Calu3 (cell line): ENCODE measurements around the gene MAP7D1. TPM values are rescaled to one million over a fixed set of nuclear protein-coding genes. Genes with fewer than 3 reads are reported as not detected.

Source experiments
- BruUV-seq: library from RNA; stranded (reverse); fragments of 400-500 nt; replicated peaks from 2 replicates; lab custom pipeline; 2021; lab: Mats Ljungman, UMichigan
- CTCF ChIA-PET: fragments of 300-600 bp; sonication (Branson Sonifier 250); formaldehyde crosslinking; loops from one replicate; lab custom pipeline; 2022; ENCODE audit warnings: antibody characterized with exemption; lab: Charles Lee
- DNase-seq: peaks from one replicate; pipeline ENCODE4 v3.0.0; 2022
- H3K27ac Mint-ChIP-seq: one replicate; pipeline ENCODE4 v1.8.0; 2022; ENCODE audit warnings: mixed read lengths; ENCODE audit not compliant: unreplicated experiment
- H3K27me3 Mint-ChIP-seq: one replicate; pipeline ENCODE4 v1.8.0; 2022; ENCODE audit warnings: mixed read lengths; ENCODE audit not compliant: unreplicated experiment
- H3K36me3 Mint-ChIP-seq: one replicate; pipeline ENCODE4 v1.8.0; 2022; ENCODE audit warnings: mild to moderate bottlenecking, moderate library complexity, mixed read lengths; ENCODE audit not compliant: insufficient read depth, unreplicated experiment
- H3K4me1 Mint-ChIP-seq: one replicate; pipeline ENCODE4 v1.8.0; 2022; ENCODE audit warnings: mild to moderate bottlenecking, low read depth, mixed read lengths; ENCODE audit not compliant: unreplicated experiment
- H3K4me3 Mint-ChIP-seq: one replicate; pipeline ENCODE4 v1.8.0; 2022; ENCODE audit warnings: mild to moderate bottlenecking, low read depth, moderate library complexity, mixed read lengths; ENCODE audit not compliant: unreplicated experiment
- H3K9me3 Mint-ChIP-seq: one replicate; pipeline ENCODE4 v1.8.0; 2022; ENCODE audit warnings: low read depth, mixed read lengths; ENCODE audit not compliant: unreplicated experiment
- CTCF ChIP-seq: fragments of 200-600 bp; IDR thresholded peaks from one replicate; pipeline ENCODE4 v1.8.0; 2022; ENCODE audit warnings: antibody characterized with exemption; ENCODE audit not compliant: unreplicated experiment
- intact Hi-C: fragments of 100-400 bp; cut with micrococcal nuclease; formaldehyde crosslinking; loops from one replicate; pipeline ENCODE4 v1.10.0; 2022; ENCODE audit not compliant: unreplicated experiment
- total RNA-seq: library from RNA; stranded (reverse); gene quantifications from 2 replicates; pipeline ENCODE4 v1.2.3, GENCODE V29; 2022

The MAP7D1 gene
- total RNA-seq, 1 experiment from 2014 or later, result 98.3 TPM

- no peak for TF ChIP-seq CTCF
- CTCF ChIA-PET, result no interaction called here
- intact Hi-C loops, result no loop called here
- Mint-ChIP-seq H3K27me3 (no peaks in the 10 kb centered on the region), H3K27ac (no peak overlapping the region), H3K9me3 (peaks cover 3% of the 10 kb centered on the region), H3K4me1 (peaks cover 27% of the 10 kb centered on the region), H3K4me3 (no peak overlapping the region), H3K36me3 (peaks cover 4% of the 10 kb centered on the region)
- BruUV-seq, result no TSS peak
- no peak for DNase-seq
Measured at GRCh38 chr1:36203027-36203553, 47.1 kb downstream of the MAP7D1 start.

DNA sequence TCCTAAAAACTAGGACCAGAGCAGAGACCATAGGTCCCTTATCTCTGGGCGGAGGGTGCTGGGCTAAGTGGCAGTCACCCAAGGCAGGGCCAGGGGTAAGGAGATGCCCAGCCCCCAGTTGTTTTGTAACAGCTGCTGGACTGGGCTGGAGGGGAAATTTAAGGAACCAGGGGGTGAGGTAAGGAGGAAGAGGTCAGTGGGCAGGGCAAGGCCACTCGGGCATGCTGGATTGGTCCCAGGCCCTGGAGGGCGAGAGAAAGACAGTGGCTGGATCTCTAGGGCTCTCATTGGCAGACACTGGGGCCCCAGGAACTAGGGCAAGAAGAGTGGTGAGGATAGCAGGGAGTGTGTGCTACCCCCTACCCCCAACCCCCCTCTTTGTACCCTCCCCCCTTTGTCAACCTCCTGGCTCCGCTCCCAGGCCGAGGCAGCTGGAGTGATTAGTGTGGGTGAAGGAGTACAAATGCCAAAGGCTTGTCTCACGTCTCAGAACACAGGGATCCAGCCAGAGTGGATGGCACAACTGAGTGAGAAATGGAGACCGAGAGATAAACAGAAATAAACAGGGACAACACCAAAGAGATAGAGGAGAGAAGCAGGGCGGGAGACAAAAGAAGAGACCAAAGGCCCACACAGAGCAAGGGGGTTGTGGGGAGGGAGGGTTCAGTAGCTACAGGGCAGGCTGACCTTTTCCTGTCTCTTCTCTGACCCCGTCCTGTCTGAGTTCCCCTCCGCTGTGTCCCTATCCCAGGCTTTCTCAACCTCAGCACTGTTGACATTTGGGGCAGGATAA is 47.8 kb downstream of the MAP7D1 start:
- TF ChIP-seq CTCF, result no peak
- H3K9me3 Mint-ChIP-seq, result peaks cover 3% of the 10 kb centered on the region
- intact Hi-C loops, result no loop called here
- DNase-seq, result no peak
- no peaks in the 10 kb centered on the region for H3K27me3 Mint-ChIP-seq
- no peak overlapping the region for H3K4me3 Mint-ChIP-seq
- H3K36me3 Mint-ChIP-seq, result peaks cover 4% of the 10 kb centered on the region
- H3K4me1 Mint-ChIP-seq, result peaks cover 27% of the 10 kb centered on the region
- no TSS peak for BruUV-seq
- peak overlapping the region; percentile 58 for H3K27ac Mint-ChIP-seq
- CTCF ChIA-PET, result no interaction called here

DNA sequence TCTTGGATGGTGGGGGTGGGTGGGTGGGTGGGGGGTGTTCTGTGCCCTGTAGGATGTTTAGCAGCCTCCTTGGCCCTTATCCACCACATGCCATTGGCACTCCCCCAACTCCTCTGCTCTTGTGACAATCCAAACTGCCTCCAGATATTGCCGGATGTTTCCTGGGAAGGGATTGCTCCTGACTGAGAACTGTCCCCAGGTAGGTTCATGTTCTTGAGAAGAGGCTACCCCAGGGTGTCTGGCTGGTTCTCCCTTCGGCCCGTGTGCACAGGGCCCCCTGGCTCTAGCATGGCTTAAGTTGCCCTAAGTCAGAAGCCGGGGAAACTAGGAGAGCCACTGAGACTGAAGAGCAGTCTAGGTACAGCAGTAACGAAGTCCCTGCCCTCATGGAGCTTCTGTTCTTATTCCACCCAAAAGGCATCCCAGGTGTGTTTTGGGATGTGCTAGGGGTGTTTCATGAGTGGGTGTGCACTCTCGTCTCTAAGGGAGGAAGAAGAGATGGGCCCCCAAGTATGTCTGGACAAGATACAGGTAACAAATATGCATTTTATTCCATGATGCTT is 48.5 kb downstream of the MAP7D1 start:
- H3K27ac Mint-ChIP-seq, result peak overlapping the region; percentile 58
- peaks cover 3% of the 10 kb centered on the region for H3K9me3 Mint-ChIP-seq
- peaks cover 4% of the 10 kb centered on the region for H3K36me3 Mint-ChIP-seq
- CTCF ChIA-PET, result no interaction called here
- no peak for TF ChIP-seq CTCF
- no peaks in the 10 kb centered on the region for H3K27me3 Mint-ChIP-seq
- intact Hi-C loops, result no loop called here
- H3K4me1 Mint-ChIP-seq, result peaks cover 27% of the 10 kb centered on the region
- H3K4me3 Mint-ChIP-seq, result no peak overlapping the region
- BruUV-seq, result no TSS peak
- no peak for DNase-seq

DNA sequence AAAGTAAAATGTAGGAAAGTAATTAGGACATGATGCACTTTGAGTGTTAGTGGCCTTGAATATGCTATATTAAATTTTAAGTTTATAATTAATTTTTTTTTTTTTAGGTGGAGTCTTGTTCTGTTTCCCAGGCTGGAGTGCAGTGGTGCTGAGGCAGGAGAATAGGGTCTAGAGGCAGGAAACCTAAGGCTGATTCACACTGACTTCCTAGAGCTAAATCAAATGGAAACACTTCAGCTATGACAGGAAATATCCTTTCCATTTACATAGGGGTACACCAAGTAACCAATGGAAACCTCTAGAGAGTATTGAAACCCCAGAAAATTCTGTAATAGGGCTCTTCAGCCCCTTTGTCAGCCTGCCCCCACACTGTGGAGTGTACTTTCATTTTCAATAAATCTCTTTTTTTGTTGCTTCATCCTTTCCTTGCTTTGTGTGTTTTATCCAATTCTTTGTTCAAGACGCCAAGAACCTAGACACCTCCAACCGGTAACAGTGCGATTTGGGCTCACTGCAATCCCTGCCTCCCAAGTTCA is 50.4 kb downstream of the MAP7D1 start:
- CTCF ChIA-PET, result no interaction called here

More for the DNA sequence above, 50.4 kb downstream of the MAP7D1 start:
- intact Hi-C loops, result no loop called here
- no peak for DNase-seq
- Mint-ChIP-seq H3K36me3 (no peaks in the 10 kb centered on the region), H3K4me1 (peaks cover 12% of the 10 kb centered on the region), H3K27ac (no peak overlapping the region), H3K4me3 (no peak overlapping the region), H3K9me3 (peaks cover 3% of the 10 kb centered on the region), H3K27me3 (no peaks in the 10 kb centered on the region)
- TF ChIP-seq CTCF, result no peak
- no TSS peak for BruUV-seq
